SK-N-SH treated with all-trans-retinoic acid at 6 μM for 48 hours (cell line): ENCODE data around the gene TFDP3.

Experiments used
- ARNTL ChIP-seq: fragments of 450-650 bp; formaldehyde crosslinking; IDR thresholded peaks from 2 replicates; pipeline ENCODE4 v1.5.0; 2020; ENCODE audit warnings: low read depth, mild to moderate bottlenecking, moderate library complexity, borderline replicate concordance
- ISL1 ChIP-seq: fragments of 250-450 bp; sonication (Bioruptor Pico); IDR thresholded peaks from 2 replicates; pipeline ENCODE4 v2.1.2; 2022; ENCODE audit warnings: mild to moderate bottlenecking, moderate library complexity
- RARB ChIP-seq: fragments of 250-450 bp; sonication (Bioruptor Pico); IDR thresholded peaks from 2 replicates; pipeline ENCODE4 v1.8.0; 2021; ENCODE audit warnings: mild to moderate bottlenecking, moderate library complexity
- SNAI2 ChIP-seq: fragments of 250-450 bp; sonication (Bioruptor Pico); IDR thresholded peaks from 2 replicates; pipeline ENCODE4 v1.5.0; 2020; ENCODE audit warnings: mild to moderate bottlenecking, moderate library complexity
- TOX ChIP-seq: fragments of 250-450 bp; sonication (Bioruptor Pico); IDR thresholded peaks from 2 replicates; pipeline ENCODE4 v1.8.0; 2021; ENCODE audit warnings: mild to moderate bottlenecking, moderate library complexity, borderline replicate concordance
- ZFP3 ChIP-seq: fragments of 250-450 bp; sonication (Bioruptor Pico); IDR thresholded peaks from 2 replicates; pipeline ENCODE4 v1.5.0; 2020; ENCODE audit warnings: mild to moderate bottlenecking, moderate library complexity
- ZFP30 ChIP-seq: fragments of 450-650 bp; formaldehyde crosslinking; IDR thresholded peaks from 2 replicates; pipeline ENCODE4 v1.5.0; 2022; ENCODE audit warnings: mild to moderate bottlenecking, moderate library complexity
- TF ChIP-seq, protein P1 (sequence below): fragments of 250-450 bp; sonication (Bioruptor Pico); IDR thresholded peaks from 2 replicates; pipeline ENCODE4 v1.8.0; 2020; ENCODE audit warnings: mild to moderate bottlenecking, moderate library complexity, borderline replicate concordance

- TF ChIP-seq, protein P1, sequence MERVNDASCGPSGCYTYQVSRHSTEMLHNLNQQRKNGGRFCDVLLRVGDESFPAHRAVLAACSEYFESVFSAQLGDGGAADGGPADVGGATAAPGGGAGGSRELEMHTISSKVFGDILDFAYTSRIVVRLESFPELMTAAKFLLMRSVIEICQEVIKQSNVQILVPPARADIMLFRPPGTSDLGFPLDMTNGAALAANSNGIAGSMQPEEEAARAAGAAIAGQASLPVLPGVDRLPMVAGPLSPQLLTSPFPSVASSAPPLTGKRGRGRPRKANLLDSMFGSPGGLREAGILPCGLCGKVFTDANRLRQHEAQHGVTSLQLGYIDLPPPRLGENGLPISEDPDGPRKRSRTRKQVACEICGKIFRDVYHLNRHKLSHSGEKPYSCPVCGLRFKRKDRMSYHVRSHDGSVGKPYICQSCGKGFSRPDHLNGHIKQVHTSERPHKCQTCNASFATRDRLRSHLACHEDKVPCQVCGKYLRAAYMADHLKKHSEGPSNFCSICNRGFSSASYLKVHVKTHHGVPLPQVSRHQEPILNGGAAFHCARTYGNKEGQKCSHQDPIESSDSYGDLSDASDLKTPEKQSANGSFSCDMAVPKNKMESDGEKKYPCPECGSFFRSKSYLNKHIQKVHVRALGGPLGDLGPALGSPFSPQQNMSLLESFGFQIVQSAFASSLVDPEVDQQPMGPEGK (CRISPR knock-in tag), result no peak
- no peak for TF ChIP-seq ZFP3 (CRISPR knock-in tag)
- TF ChIP-seq SNAI2, result no peak
- no peak for TF ChIP-seq ZFP30 (CRISPR knock-in tag)
- no peak for TF ChIP-seq RARB (CRISPR knock-in tag)
- no peak for TF ChIP-seq ARNTL (CRISPR knock-in tag)
- no peak for TF ChIP-seq ISL1
- no peak for TF ChIP-seq TOX (CRISPR knock-in tag)
These were observed 33.0 kb upstream of the TFDP3 start for GRCh38 chrX:133251204-133251603.
